ENCODE data around the gene ZAR1L.

DNA sequence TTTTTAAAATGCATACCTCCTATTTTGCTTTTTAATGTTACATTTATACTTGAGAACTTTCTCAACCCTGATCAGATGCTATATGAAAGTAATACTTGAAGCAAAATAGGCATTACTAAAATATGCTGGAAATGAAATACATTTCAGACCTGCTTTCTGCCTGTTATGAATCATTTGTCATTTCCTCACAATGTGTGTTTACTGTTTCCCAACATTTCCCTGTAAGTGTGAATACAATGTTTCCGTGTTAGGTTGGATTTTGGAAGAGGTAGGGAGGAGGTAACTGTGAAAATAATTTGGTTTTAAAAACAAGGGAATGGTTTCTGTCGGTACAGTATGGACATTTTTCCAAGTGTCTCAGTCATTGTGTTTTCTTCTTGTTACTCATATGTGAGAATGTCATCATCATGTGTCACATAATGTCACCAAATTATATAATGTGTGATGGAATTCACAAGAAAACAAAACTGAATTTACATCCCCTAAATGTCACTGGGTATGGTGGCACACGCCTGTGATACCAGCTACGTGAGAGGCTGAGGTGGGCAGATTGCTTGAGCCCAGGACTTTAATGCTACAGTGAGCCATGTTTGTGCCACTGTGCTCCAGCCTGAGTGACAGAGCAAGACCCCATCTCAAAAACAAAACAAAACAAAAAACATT lies 43.0 kb downstream of the ZAR1L start:
- TF ChIP-seq, protein P1, sequence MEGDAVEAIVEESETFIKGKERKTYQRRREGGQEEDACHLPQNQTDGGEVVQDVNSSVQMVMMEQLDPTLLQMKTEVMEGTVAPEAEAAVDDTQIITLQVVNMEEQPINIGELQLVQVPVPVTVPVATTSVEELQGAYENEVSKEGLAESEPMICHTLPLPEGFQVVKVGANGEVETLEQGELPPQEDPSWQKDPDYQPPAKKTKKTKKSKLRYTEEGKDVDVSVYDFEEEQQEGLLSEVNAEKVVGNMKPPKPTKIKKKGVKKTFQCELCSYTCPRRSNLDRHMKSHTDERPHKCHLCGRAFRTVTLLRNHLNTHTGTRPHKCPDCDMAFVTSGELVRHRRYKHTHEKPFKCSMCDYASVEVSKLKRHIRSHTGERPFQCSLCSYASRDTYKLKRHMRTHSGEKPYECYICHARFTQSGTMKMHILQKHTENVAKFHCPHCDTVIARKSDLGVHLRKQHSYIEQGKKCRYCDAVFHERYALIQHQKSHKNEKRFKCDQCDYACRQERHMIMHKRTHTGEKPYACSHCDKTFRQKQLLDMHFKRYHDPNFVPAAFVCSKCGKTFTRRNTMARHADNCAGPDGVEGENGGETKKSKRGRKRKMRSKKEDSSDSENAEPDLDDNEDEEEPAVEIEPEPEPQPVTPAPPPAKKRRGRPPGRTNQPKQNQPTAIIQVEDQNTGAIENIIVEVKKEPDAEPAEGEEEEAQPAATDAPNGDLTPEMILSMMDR (IDR thresholded peaks at IDR 0.05) = no peak
- no peak for TF ChIP-seq POLR2AphosphoS5 (IDR thresholded peaks at IDR 0.05)
- TF ChIP-seq POLR2A (IDR thresholded peaks at IDR 0.05) = no peak
- TF ChIP-seq EP300 (IDR thresholded peaks at IDR 0.05) = no peak
